HepG2 (cell line): ENCODE results near the gene PMFBP1. TPM values are rescaled to one million over a fixed set of nuclear protein-coding genes. Genes with fewer than 3 reads are reported as not detected.

Source experiments
- ATAC-seq: fragments of 200-7000 bp; cut with Tn5 transposase; 3 replicates; pipeline ENCODE4 v1.9.1; 2020; ENCODE audit warnings: mild to moderate bottlenecking, moderate library complexity
- BruUV-seq: library from RNA; stranded (reverse); fragments of 400-500 nt; replicated peaks from 2 replicates; lab custom pipeline; 2021; lab: Mats Ljungman, UMichigan
- CTCF ChIA-PET: fragments of 300-600 bp; formaldehyde crosslinking; extraction: SDS; loops from one replicate; lab custom pipeline; 2021; ENCODE audit warnings: low total read pairs, inconsistent platforms, low intra/inter-chr PET ratio; lab: Yijun Ruan, JAX
- POLR2A ChIA-PET: fragments of 350-600 bp; sonication (Branson Sonifier 250); formaldehyde crosslinking; loops from one replicate; lab custom pipeline; 2020; ENCODE audit warnings: antibody characterized with exemption, inconsistent platforms; lab: Yijun Ruan, JAX
- DNase-seq: peaks from one replicate; pipeline ENCODE4 v3.0.0-alpha.2; 2015; ENCODE audit warnings: low spot score
- FAIRE-seq: peaks from 3 replicates; lab custom pipeline; 2011; peaks lifted over from hg19 to GRCh38; lab: Jason Lieb, UNC
- H2AFZ ChIP-seq: one replicate; pipeline ENCODE4 v1.6.1; 2011; ENCODE audit warnings: low read length, inconsistent platforms
- H3K27ac ChIP-seq: fragments of 300-600 bp; 3 replicates; pipeline ENCODE4 v1.8.0; 2011; ENCODE audit warnings: mixed run types, mild to moderate bottlenecking, mixed read lengths, low read length, inconsistent platforms; ENCODE audit not compliant: insufficient read depth; ENCODE audit errors: extremely low read length
- H3K27me3 ChIP-seq, 2 experiments: fragments of 200-600 bp in 1 of 2; 2 replicates in 1 of 2; 3 replicates in 1 of 2; pipeline versions ENCODE4 v1.6.0 to v1.8.0; 2011; ENCODE audit warnings: low read length in 2 of 2, mild to moderate bottlenecking in 2 of 2, moderate library complexity in 2 of 2, inconsistent platforms in 1 of 2; ENCODE audit not compliant: insufficient read depth in 2 of 2, control insufficient read depth in 1 of 2
- H3K36me3 ChIP-seq, 2 experiments: fragments of 200-600 bp in 1 of 2; replicated peaks in 1 of 2; 2 replicates in 1 of 2; 3 replicates in 1 of 2; pipeline versions ENCODE4 v1.5.1 to v1.8.0; 2011; ENCODE audit warnings: low read length in 2 of 2, inconsistent platforms in 1 of 2; ENCODE audit not compliant: insufficient read depth in 2 of 2, control insufficient read depth in 1 of 2
- H3K4me1 ChIP-seq: 2 replicates; pipeline ENCODE4 v1.5.1; 2012; ENCODE audit warnings: low read length, inconsistent platforms; ENCODE audit not compliant: insufficient read depth
- H3K4me2 ChIP-seq: 2 replicates; pipeline ENCODE4 v1.6.0; 2011; ENCODE audit warnings: low read depth, low read length, inconsistent platforms
- H3K4me3 ChIP-seq, 3 experiments: fragments of 200-600 bp in 1 of 3; sonication (generic), shearing (Covaris generic) in 1 of 3; replicated peaks in 1 of 3; 2 replicates each; pipeline ENCODE4 v1.5.1; 2011 to 2016; ENCODE audit warnings: low read length in 3 of 3, inconsistent platforms in 2 of 3, low read depth in 2 of 3, mild to moderate bottlenecking in 2 of 3, control low read depth in 1 of 3, mixed read lengths in 1 of 3; ENCODE audit not compliant: insufficient read depth in 1 of 3
- H3K79me2 ChIP-seq: one replicate; pipeline ENCODE4 v1.6.1; 2011; ENCODE audit warnings: low read length, inconsistent platforms; ENCODE audit not compliant: insufficient read depth
- H3K9ac ChIP-seq: 2 replicates; pipeline ENCODE4 v1.6.0; 2011; ENCODE audit warnings: mild to moderate bottlenecking, low read depth, low read length, inconsistent platforms; ENCODE audit not compliant: insufficient read depth
- H3K9me3 ChIP-seq: 2 replicates; pipeline ENCODE4 v1.5.1; 2012; ENCODE audit warnings: mild to moderate bottlenecking, low read length
- H4K20me1 ChIP-seq: 2 replicates; pipeline ENCODE4 v1.6.0; 2011; ENCODE audit warnings: inconsistent platforms, mild to moderate bottlenecking, low read length, moderate library complexity; ENCODE audit not compliant: insufficient read depth
- BHLHE40 ChIP-seq: IDR thresholded peaks from 2 replicates; pipeline ENCODE4 v1.6.1; 2011; ENCODE audit warnings: low read length, improper control_type of control experiment
- E2F5 ChIP-seq: sonication (generic); formaldehyde crosslinking; conservative IDR thresholded peaks from 2 replicates; pipeline ENCODE4 v1.4.0; 2020; ENCODE audit warnings: missing genetic modification reagents
- FOXO4 ChIP-seq: sonication (generic); formaldehyde crosslinking; conservative IDR thresholded peaks from 2 replicates; pipeline ENCODE4 v1.8.1; 2023; ENCODE audit warnings: missing genetic modification reagents
- HMGA1 ChIP-seq: sonication (generic); formaldehyde crosslinking; conservative IDR thresholded peaks from 2 replicates; pipeline ENCODE4 v1.4.0; 2020; ENCODE audit warnings: missing genetic modification reagents
- THAP7 ChIP-seq: sonication (generic); formaldehyde crosslinking; IDR thresholded peaks from 2 replicates; pipeline ENCODE4 v1.8.1; 2023; ENCODE audit warnings: mild to moderate bottlenecking, missing genetic modification reagents
- WGBS: methylation state at CpG from one replicate; pipeline ENCODE4 v1.1.6; 2017; ENCODE audit warnings: low lambda C conversion rate; 5-methylcytosine and 5-hydroxymethylcytosine counted together
- in situ Hi-C: cut with HindIII; loops from 2 replicates; pipeline ENCODE4 v1.10.0; 2017; ENCODE audit warnings: low pct_unique_long_range_greater_than_20kb; ENCODE audit not compliant: extremely low pct_ligation_motif_present
- intact Hi-C: fragments of 100-400 bp; cut with micrococcal nuclease; formaldehyde crosslinking; loops from one replicate; pipeline ENCODE4 v1.10.0; 2022; ENCODE audit not compliant: unreplicated experiment
- polyA plus RNA-seq, 8 experiments: library from polyadenylated mRNA; depleted of rRNA in 3 of 8; stranded (reverse) in 7 of 8; unstranded in 1 of 8; fragments of >200 nt; fragmentation: Illumina TruSeq in 4 of 8; extraction: Trizol in 4 of 8; gene quantifications; 2 replicates each; pipeline versions ENCODE4 v1.2.1 to v1.2.3, GENCODE V29; 2011 to 2016; ENCODE audit warnings: low read depth in 4 of 8, missing spikeins in 1 of 8, mixed read lengths in 1 of 8; ENCODE audit not compliant: insufficient read depth in 1 of 8
- total RNA-seq, 5 experiments: library from RNA; depleted of rRNA; stranded (reverse); fragments of >200 nt; fragmentation: Illumina TruSeq; extraction: Trizol; gene quantifications; 2 replicates each; pipeline ENCODE4 v1.2.3, GENCODE V29; 2016; ENCODE audit warnings: low read depth in 1 of 5
- TF ChIP-seq, protein P1 (sequence below): IDR thresholded peaks from 2 replicates; pipeline ENCODE4 v1.6.1; 2016; ENCODE audit warnings: missing compliant biosample characterization, missing genetic modification reagents, borderline replicate concordance
- TF ChIP-seq, protein P2 (sequence below): sonication (generic); formaldehyde crosslinking; IDR thresholded peaks from 2 replicates; pipeline ENCODE4 v1.4.0; 2020; ENCODE audit warnings: mild to moderate bottlenecking, missing genetic modification reagents, borderline replicate concordance

PMFBP1 gene
- total and polyA plus RNA-seq, 2 of the 13 experiments (the other 11 are each of a cell fraction or from before 2014, with no cell fraction given), result 1.9 to 3.8 TPM

DNA sequence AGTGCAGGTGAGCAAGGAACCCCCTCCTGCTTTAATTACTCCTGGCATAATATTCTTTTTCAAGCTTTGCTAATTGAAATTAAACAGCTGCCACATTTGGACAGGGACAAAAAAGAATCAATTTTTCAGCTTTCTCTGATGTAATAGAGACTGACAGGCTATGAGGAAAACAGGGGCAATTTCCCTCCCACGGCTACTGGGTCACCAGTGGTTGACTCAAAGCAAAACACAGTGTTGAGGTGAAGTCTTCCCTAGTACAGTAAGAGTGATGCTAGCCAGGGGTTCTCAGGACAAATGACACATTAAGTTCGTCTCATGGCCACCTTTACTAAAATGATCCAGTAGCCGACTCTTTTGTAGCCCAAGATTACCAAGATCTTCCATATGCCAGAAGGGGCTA is 38.6 kb upstream of the PMFBP1 start (continued):
- TF ChIP-seq E2F5 (no peak), BHLHE40 (no peak), HMGA1 (CRISPR knock-in tag) (no peak)
- TF ChIP-seq, protein P1, sequence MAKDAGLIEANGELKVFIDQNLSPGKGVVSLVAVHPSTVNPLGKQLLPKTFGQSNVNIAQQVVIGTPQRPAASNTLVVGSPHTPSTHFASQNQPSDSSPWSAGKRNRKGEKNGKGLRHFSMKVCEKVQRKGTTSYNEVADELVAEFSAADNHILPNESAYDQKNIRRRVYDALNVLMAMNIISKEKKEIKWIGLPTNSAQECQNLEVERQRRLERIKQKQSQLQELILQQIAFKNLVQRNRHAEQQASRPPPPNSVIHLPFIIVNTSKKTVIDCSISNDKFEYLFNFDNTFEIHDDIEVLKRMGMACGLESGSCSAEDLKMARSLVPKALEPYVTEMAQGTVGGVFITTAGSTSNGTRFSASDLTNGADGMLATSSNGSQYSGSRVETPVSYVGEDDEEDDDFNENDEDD (CRISPR knock-in tag), result no peak
- TF ChIP-seq, all 625 proteins: peak for 0

DNA sequence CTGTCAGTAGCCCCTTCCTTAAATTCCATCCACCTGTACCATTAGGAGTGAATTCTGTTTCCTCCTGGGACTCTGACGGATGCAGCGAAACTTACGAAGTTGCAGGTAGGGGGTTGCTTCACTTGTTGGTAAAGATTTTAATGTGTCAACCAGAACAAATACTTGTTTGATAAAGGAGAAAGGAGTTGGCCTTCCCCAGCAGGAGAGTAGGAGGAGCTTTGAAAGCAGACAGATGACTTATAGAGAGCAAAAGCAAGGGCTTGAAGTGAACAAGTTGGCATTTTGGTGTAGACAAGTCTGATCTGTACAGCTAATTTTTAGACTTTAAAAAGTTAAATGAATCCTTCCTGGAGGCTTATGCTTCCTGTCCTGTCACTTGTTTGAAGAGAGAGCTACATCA is 38.1 kb upstream of the PMFBP1 start:
- H3K9me3 ChIP-seq, result no peaks in the 10 kb centered on the region; the same call in 1 of the 2 replicates
- DNase-seq (no peak), ATAC-seq (no peak), FAIRE-seq (no peak)
- no peaks in the 10 kb centered on the region for H3K79me2 ChIP-seq
- BruUV-seq, result no TSS peak
- no peaks in the 10 kb centered on the region for H3K4me1 ChIP-seq
- no peak overlapping the region for H3K4me3 ChIP-seq
- TF ChIP-seq, protein P2, sequence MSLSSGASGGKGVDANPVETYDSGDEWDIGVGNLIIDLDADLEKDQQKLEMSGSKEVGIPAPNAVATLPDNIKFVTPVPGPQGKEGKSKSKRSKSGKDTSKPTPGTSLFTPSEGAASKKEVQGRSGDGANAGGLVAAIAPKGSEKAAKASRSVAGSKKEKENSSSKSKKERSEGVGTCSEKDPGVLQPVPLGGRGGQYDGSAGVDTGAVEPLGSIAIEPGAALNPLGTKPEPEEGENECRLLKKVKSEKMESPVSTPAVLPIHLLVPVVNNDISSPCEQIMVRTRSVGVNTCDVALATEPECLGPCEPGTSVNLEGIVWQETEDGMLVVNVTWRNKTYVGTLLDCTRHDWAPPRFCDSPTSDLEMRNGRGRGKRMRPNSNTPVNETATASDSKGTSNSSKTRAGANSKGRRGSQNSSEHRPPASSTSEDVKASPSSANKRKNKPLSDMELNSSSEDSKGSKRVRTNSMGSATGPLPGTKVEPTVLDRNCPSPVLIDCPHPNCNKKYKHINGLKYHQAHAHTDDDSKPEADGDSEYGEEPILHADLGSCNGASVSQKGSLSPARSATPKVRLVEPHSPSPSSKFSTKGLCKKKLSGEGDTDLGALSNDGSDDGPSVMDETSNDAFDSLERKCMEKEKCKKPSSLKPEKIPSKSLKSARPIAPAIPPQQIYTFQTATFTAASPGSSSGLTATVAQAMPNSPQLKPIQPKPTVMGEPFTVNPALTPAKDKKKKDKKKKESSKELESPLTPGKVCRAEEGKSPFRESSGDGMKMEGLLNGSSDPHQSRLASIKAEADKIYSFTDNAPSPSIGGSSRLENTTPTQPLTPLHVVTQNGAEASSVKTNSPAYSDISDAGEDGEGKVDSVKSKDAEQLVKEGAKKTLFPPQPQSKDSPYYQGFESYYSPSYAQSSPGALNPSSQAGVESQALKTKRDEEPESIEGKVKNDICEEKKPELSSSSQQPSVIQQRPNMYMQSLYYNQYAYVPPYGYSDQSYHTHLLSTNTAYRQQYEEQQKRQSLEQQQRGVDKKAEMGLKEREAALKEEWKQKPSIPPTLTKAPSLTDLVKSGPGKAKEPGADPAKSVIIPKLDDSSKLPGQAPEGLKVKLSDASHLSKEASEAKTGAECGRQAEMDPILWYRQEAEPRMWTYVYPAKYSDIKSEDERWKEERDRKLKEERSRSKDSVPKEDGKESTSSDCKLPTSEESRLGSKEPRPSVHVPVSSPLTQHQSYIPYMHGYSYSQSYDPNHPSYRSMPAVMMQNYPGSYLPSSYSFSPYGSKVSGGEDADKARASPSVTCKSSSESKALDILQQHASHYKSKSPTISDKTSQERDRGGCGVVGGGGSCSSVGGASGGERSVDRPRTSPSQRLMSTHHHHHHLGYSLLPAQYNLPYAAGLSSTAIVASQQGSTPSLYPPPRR, result no peak
- TF ChIP-seq FOXO4 (CRISPR knock-in tag), result 0 out of 2 replicates have a peak, but pooled peaks have one; percentile 9
- no peak for TF ChIP-seq THAP7 (CRISPR knock-in tag)
- no peak overlapping the region for H3K9ac ChIP-seq
- intact Hi-C loops, result no loop called here
- ChIA-PET POLR2A (no interaction called here), CTCF (no interaction called here)
- no peaks in the 10 kb centered on the region for H3K27me3 ChIP-seq
- no peak overlapping the region for H3K27ac ChIP-seq
- no peak overlapping the region for H2AFZ ChIP-seq
- no peaks in the 10 kb centered on the region for H4K20me1 ChIP-seq
- in situ Hi-C loops, result no loop called here
- no peaks in the 10 kb centered on the region for H3K36me3 ChIP-seq
- 97% methylated on average over 3 of the region's 3 CpGs for WGBS
- no peak overlapping the region for H3K4me2 ChIP-seq
